ENCODE data around the gene LIPI. TPM values are rescaled to one million over a fixed set of nuclear protein-coding genes. Genes with fewer than 3 reads are reported as not detected.

Gene LIPI
- total and polyA plus RNA-seq, 10 of the 15 experiments (the other 5 are each of a cell fraction or from before 2014, with no cell fraction given) = 0.05 to 0.32 (median 0.10) TPM; not detected in 5

GRCh38 chr21:14116080-14116481 lies 94.7 kb downstream of the LIPI start (continued):
- TF ChIP-seq NBN (IDR thresholded peaks at IDR 0.05) (peak; percentile 78; the same call in 1 of the 2 replicates), TCF12 (IDR thresholded peaks at IDR 0.05; ENCODE audit: low read depth, low read length) (no peak), HDGF (IDR thresholded peaks at IDR 0.05) (peak; percentile 90), MEF2B (IDR thresholded peaks at IDR 0.05; ENCODE audit: partially characterized antibody, poor library complexity, severe bottlenecking) (peak; percentile 86), ETV6 (conservative IDR thresholded peaks at IDR 0.05 in 1 of 2, IDR thresholded peaks at IDR 0.05 in 1 of 2; ENCODE audit: borderline replicate concordance in 1 of 2, low read depth in 1 of 2) (0 out of 4 replicates have a peak, but pooled peaks of 1 of the 2 experiments have one; percentile 10), PBX3 (IDR thresholded peaks at IDR 0.05; ENCODE audit: insufficient replicate concordance, low read depth, low read length) (no peak)

GRCh38 chr21:14115646-14116045 lies 95.1 kb downstream of the LIPI start:
- H3K27ac ChIP-seq (ENCODE audit: control insufficient read depth, insufficient read depth) = peak overlapping the region; percentile 32
- 77% methylated on average over 7 of the region's 7 CpGs for WGBS (ENCODE audit: insufficient coverage, insufficient replicate concordance, low lambda C conversion rate, missing lambda C conversion rate)
- peaks cover 13% of the 10 kb centered on the region for H3K4me1 ChIP-seq (ENCODE audit: control insufficient read depth, insufficient read depth, low read length)
- H3K9ac ChIP-seq (ENCODE audit: control insufficient read depth, insufficient read depth, low read length) = no peak overlapping the region
- no peaks in the 10 kb centered on the region for H3K36me3 ChIP-seq (ENCODE audit: control insufficient read depth in 2 of 2, insufficient read depth in 2 of 2, low read length in 1 of 2)
- RAD21 ChIA-PET (ENCODE audit: unreplicated experiment) = interaction anchor here (1.2 to 1.3 kb wide), 2 partner anchors 20 to 26 kb away, joined by 3 to 6 read pairs; no protein-coding TSS in a partner anchor
- FAIRE-seq (no peak), DNase-seq (ENCODE audit: low read depth, low spot score) (no peak), ATAC-seq (no peak)
- TF ChIP-seq PRDM15 (CRISPR knock-in tag; IDR thresholded peaks at IDR 0.05) (no peak), CHD1 (IDR thresholded peaks at IDR 0.05; ENCODE audit: low read depth, low read length) (no peak)
- intact Hi-C loops (cut with micrococcal nuclease; ENCODE audit: unreplicated experiment) = loop anchor here (2.0 to 5.0 kb wide), 2 partner anchors 29 to 78 kb away; no protein-coding TSS in a partner anchor
- H3K79me2 ChIP-seq (ENCODE audit: control insufficient read depth, insufficient read depth, low read length) = no peaks in the 10 kb centered on the region
- H4K20me1 ChIP-seq (ENCODE audit: control insufficient read depth, insufficient read depth) = no peaks in the 10 kb centered on the region
- SMC1A ChIA-PET (ENCODE audit: uncharacterized antibody, unreplicated experiment) = interaction anchor here (0.7 to 1.7 kb wide), 3 partner anchors 14 to 21 kb away, joined by 3 to 5 read pairs (median 5); no protein-coding TSS in a partner anchor
- CTCF ChIA-PET = interaction anchor here (1.0 kb wide), 1 partner anchor 21 kb away, joined by 3 read pairs; no protein-coding TSS in a partner anchor
- POLR2A ChIA-PET = interaction anchor here (1.7 kb wide), 1 partner anchor 20 kb away, joined by 7 read pairs; no protein-coding TSS in a partner anchor
- H3K4me3 ChIP-seq = no peak overlapping the region
- H2AFZ ChIP-seq (ENCODE audit: control insufficient read depth, low read depth, low read length) = no peak overlapping the region; the same call in 1 of the 2 replicates
- in situ Hi-C loops (cut with MboI) = no loop called here
- peak overlapping the region; percentile 15 for H3K4me2 ChIP-seq (ENCODE audit: control insufficient read depth, insufficient read depth)
- H3K9me3 ChIP-seq (replicated peaks; ENCODE audit: control insufficient read depth, insufficient read depth, low read length) = no peaks in the 10 kb centered on the region; the same call in 2 of the 3 replicates
- no peaks in the 10 kb centered on the region for H3K27me3 ChIP-seq (replicated peaks in 1 of 2; ENCODE audit: control insufficient read depth in 2 of 2, insufficient read depth in 2 of 2, low read length in 1 of 2)
- BruUV-seq (replicated peaks) = no TSS peak
